Hepatocyte (in vitro differentiated cells): ENCODE results near the gene CACHD1. TPM values are rescaled to one million over a fixed set of nuclear protein-coding genes. Genes with fewer than 3 reads are reported as not detected.
A peak's percentile ranks its signal among the peaks of the same experiment; 100 is the strongest.

Experiments used
- DNase-seq: peaks from one replicate; pipeline ENCODE4 v3.0.0-alpha.2; 2016; ENCODE audit warnings: low spot score
- H2AFZ ChIP-seq: fragments of 200-600 bp; sonication (generic); 2 replicates; pipeline ENCODE4 v1.6.0; 2016; ENCODE audit warnings: antibody characterized with exemption, mild to moderate bottlenecking
- H3K27ac ChIP-seq: fragments of 200-600 bp; sonication (generic); 2 replicates; pipeline ENCODE4 v1.5.1; 2016; ENCODE audit warnings: mild to moderate bottlenecking
- H3K27me3 ChIP-seq: fragments of 200-600 bp; sonication (generic); 2 replicates; pipeline ENCODE4 v1.6.1; 2016
- H3K36me3 ChIP-seq: fragments of 200-600 bp; sonication (generic); replicated peaks from 2 replicates; pipeline ENCODE4 v1.5.1; 2016; ENCODE audit warnings: low read depth; ENCODE audit not compliant: insufficient read depth
- H3K4me1 ChIP-seq: fragments of 200-600 bp; sonication (generic); 2 replicates; pipeline ENCODE4 v1.5.1; 2016; ENCODE audit warnings: mild to moderate bottlenecking, moderate library complexity; ENCODE audit not compliant: insufficient read depth
- H3K4me2 ChIP-seq: fragments of 200-600 bp; sonication (generic); 2 replicates; pipeline ENCODE4 v1.6.0; 2016
- H3K4me3 ChIP-seq: fragments of 200-600 bp; sonication (generic); 2 replicates; pipeline ENCODE4 v1.5.1; 2016; ENCODE audit warnings: mild to moderate bottlenecking
- H3K79me2 ChIP-seq: fragments of 200-600 bp; sonication (generic); 2 replicates; pipeline ENCODE4 v1.6.0; 2017; ENCODE audit warnings: mild to moderate bottlenecking
- H3K9me2 ChIP-seq: fragments of 200-600 bp; sonication (generic); replicated peaks from 2 replicates; pipeline ENCODE4 v1.6.0; 2017; ENCODE audit warnings: mild to moderate bottlenecking; ENCODE audit not compliant: insufficient read depth
- H3K9me3 ChIP-seq: fragments of 200-600 bp; sonication (generic); 2 replicates; pipeline ENCODE4 v1.5.1; 2016; ENCODE audit warnings: low read depth, mild to moderate bottlenecking
- H4K20me1 ChIP-seq: fragments of 200-600 bp; sonication (generic); 2 replicates; pipeline ENCODE4 v1.6.0; 2016; ENCODE audit warnings: mild to moderate bottlenecking; ENCODE audit not compliant: insufficient read depth, poor library complexity, severe bottlenecking
- CTCF ChIP-seq: fragments of 200-600 bp; sonication (generic); IDR thresholded peaks from 2 replicates; pipeline ENCODE4 v1.5.1; 2016; ENCODE audit warnings: antibody characterized with exemption, mild to moderate bottlenecking; ENCODE audit not compliant: poor library complexity
- EZH2 ChIP-seq: fragments of 200-600 bp; sonication (generic); IDR thresholded peaks from 2 replicates; pipeline ENCODE4 v1.6.1; 2016; ENCODE audit warnings: antibody characterized with exemption, mild to moderate bottlenecking, borderline replicate concordance
- EZH2phosphoT487 ChIP-seq: fragments of 200-600 bp; sonication (generic); IDR thresholded peaks from one replicate; pipeline ENCODE4 v1.6.1; 2018; ENCODE audit warnings: antibody characterized with exemption, mild to moderate bottlenecking, low read depth, moderate library complexity; ENCODE audit not compliant: unreplicated experiment, severe bottlenecking
- WGBS: methylation state at CpG from one replicate; pipeline ENCODE4 v1.1.6; 2016; ENCODE audit warnings: low lambda C conversion rate; ENCODE audit errors: missing lambda C conversion rate; 5-methylcytosine and 5-hydroxymethylcytosine counted together
- polyA plus RNA-seq: library from polyadenylated mRNA; unstranded; fragments of >200 nt; fragmentation: Nextera tagmentation; extraction: Ambion mirVana; gene quantifications from 2 replicates; pipeline ENCODE4 v1.2.1, GENCODE V29; 2016
- total RNA-seq: library from RNA; depleted of rRNA; stranded (reverse); fragments of >200 nt; gene quantifications from 2 replicates; pipeline ENCODE4 v1.2.3, GENCODE V29; 2014

The CACHD1 gene
- total and polyA plus RNA-seq, 2 experiments from 2014 or later: 23.8 to 39.7 TPM

- H2AFZ ChIP-seq: no peak overlapping the region
- H3K27ac ChIP-seq: no peak overlapping the region
- H3K4me2 ChIP-seq: no peak overlapping the region
- no peak for DNase-seq
- no peak for TF ChIP-seq EZH2
- H4K20me1 ChIP-seq: peaks cover 16% of the 10 kb centered on the region
- peaks cover 47% of the 10 kb centered on the region for H3K4me1 ChIP-seq
- no peaks in the 10 kb centered on the region for H3K9me2 ChIP-seq
- H3K4me3 ChIP-seq: no peak overlapping the region
- no peaks in the 10 kb centered on the region for H3K9me3 ChIP-seq
- H3K36me3 ChIP-seq: no peaks in the 10 kb centered on the region
- H3K79me2 ChIP-seq: peaks cover 97% of the 10 kb centered on the region
- 95% methylated on average over 8 of the region's 8 CpGs for WGBS
- no peaks in the 10 kb centered on the region for H3K27me3 ChIP-seq
Observed at GRCh38 chr1:64492424-64492823, 22.5 kb downstream of the CACHD1 start.

- H3K27ac ChIP-seq: no peak overlapping the region
- H3K4me3 ChIP-seq: no peak overlapping the region
- no peaks in the 10 kb centered on the region for H3K9me2 ChIP-seq
- no peaks in the 10 kb centered on the region for H3K27me3 ChIP-seq
- no peaks in the 10 kb centered on the region for H3K36me3 ChIP-seq
- 62% methylated on average over 6 of the region's 6 CpGs for WGBS
- H3K9me3 ChIP-seq: no peaks in the 10 kb centered on the region
- no peak overlapping the region for H3K4me2 ChIP-seq
- peaks cover 16% of the 10 kb centered on the region for H4K20me1 ChIP-seq
- peaks cover 97% of the 10 kb centered on the region for H3K79me2 ChIP-seq
- no peak overlapping the region for H2AFZ ChIP-seq
- TF ChIP-seq EZH2phosphoT487 (no peak), EZH2 (no peak), CTCF (no peak)
- peaks cover 47% of the 10 kb centered on the region for H3K4me1 ChIP-seq
- no peak for DNase-seq
Observed at GRCh38 chr1:64493831-64494230, 23.9 kb downstream of the CACHD1 start.

- Histone ChIP-seq H3K27ac (no peak overlapping the region), H4K20me1 (peaks cover 16% of the 10 kb centered on the region), H3K9me3 (no peaks in the 10 kb centered on the region), H3K4me2 (peak overlapping the region; percentile 3), H3K79me2 (peaks cover 98% of the 10 kb centered on the region), H3K4me3 (no peak overlapping the region), H2AFZ (no peak overlapping the region), H3K36me3 (no peaks in the 10 kb centered on the region), H3K27me3 (no peaks in the 10 kb centered on the region), H3K4me1 (peaks cover 42% of the 10 kb centered on the region), H3K9me2 (no peaks in the 10 kb centered on the region)
- no peak for TF ChIP-seq EZH2
- TF ChIP-seq EZH2phosphoT487: no peak
- no peak for TF ChIP-seq CTCF
- 40% methylated on average over 2 of the region's 2 CpGs for WGBS
- no peak for DNase-seq
Observed at GRCh38 chr1:64494659-64495058, 24.7 kb downstream of the CACHD1 start.

- no peak for DNase-seq
- H4K20me1 ChIP-seq: peaks cover 16% of the 10 kb centered on the region
- WGBS: 73% methylated on average over 1 of the region's 1 CpG
- H3K27me3 ChIP-seq: no peaks in the 10 kb centered on the region
- H3K9me3 ChIP-seq: no peaks in the 10 kb centered on the region
- no peak overlapping the region for H3K4me3 ChIP-seq
- no peak overlapping the region for H3K27ac ChIP-seq
- no peak for TF ChIP-seq EZH2phosphoT487
- no peak for TF ChIP-seq EZH2
- no peak for TF ChIP-seq CTCF
- peak overlapping the region; percentile 3 for H3K4me2 ChIP-seq
- H3K79me2 ChIP-seq: peaks cover 96% of the 10 kb centered on the region
- no peaks in the 10 kb centered on the region for H3K9me2 ChIP-seq
- peaks cover 30% of the 10 kb centered on the region for H3K4me1 ChIP-seq
- H3K36me3 ChIP-seq: no peaks in the 10 kb centered on the region
- no peak overlapping the region for H2AFZ ChIP-seq
Observed at GRCh38 chr1:64495878-64496277, 25.9 kb downstream of the CACHD1 start.
